Glutamatergic neuron (in vitro differentiated cells): ENCODE data around the gene JADE3. TPM values are rescaled to one million over a fixed set of nuclear protein-coding genes. Genes with fewer than 3 reads are reported as not detected.

Experiments
- DNase-seq: peaks from one replicate; pipeline ENCODE4 v3.0.0; 2022
- H3K27ac Mint-ChIP-seq: one replicate; pipeline ENCODE4 v1.8.0; 2020; ENCODE audit warnings: mild to moderate bottlenecking, mixed read lengths, inconsistent platforms; ENCODE audit not compliant: unreplicated experiment
- H3K27me3 Mint-ChIP-seq: one replicate; pipeline ENCODE4 v1.8.0; 2020; ENCODE audit warnings: mild to moderate bottlenecking, moderate library complexity, mixed read lengths, inconsistent platforms; ENCODE audit not compliant: unreplicated experiment
- H3K36me3 Mint-ChIP-seq: one replicate; pipeline ENCODE4 v1.8.0; 2020; ENCODE audit warnings: mild to moderate bottlenecking, mixed read lengths, inconsistent platforms; ENCODE audit not compliant: unreplicated experiment
- H3K4me1 Mint-ChIP-seq: one replicate; pipeline ENCODE4 v1.8.0; 2020; ENCODE audit warnings: mild to moderate bottlenecking, low read depth, mixed read lengths, inconsistent platforms; ENCODE audit not compliant: unreplicated experiment
- H3K4me3 Mint-ChIP-seq: one replicate; pipeline ENCODE4 v1.8.0; 2020; ENCODE audit warnings: mild to moderate bottlenecking, mixed read lengths, inconsistent platforms; ENCODE audit not compliant: unreplicated experiment
- H3K9me3 Mint-ChIP-seq: one replicate; pipeline ENCODE4 v1.8.0; 2020; ENCODE audit warnings: mild to moderate bottlenecking, moderate library complexity, mixed read lengths, inconsistent platforms; ENCODE audit not compliant: unreplicated experiment
- CTCF ChIP-seq: fragments of 200-600 bp; sonication (generic); IDR thresholded peaks from one replicate; pipeline ENCODE4 v1.5.0; 2021; ENCODE audit not compliant: partially characterized antibody, unreplicated experiment
- total RNA-seq: library from RNA; stranded (reverse); fragmentation: NEBNext Ultra II Directional; extraction: Animal tissue kit (Norgen Biotek cat#: 25700); gene quantifications from one replicate; pipeline ENCODE4 v1.2.1, GENCODE V29; 2021; ENCODE audit not compliant: unreplicated experiment

JADE3 gene
- total RNA-seq, 1 donor from 2014 or later = 14.0 TPM

- Mint-ChIP-seq H3K27me3 (no peaks in the 10 kb centered on the region), H3K4me1 (peaks cover 3% of the 10 kb centered on the region), H3K36me3 (no peaks in the 10 kb centered on the region), H3K9me3 (peaks cover 2% of the 10 kb centered on the region), H3K4me3 (no peak overlapping the region), H3K27ac (no peak overlapping the region)
- TF ChIP-seq CTCF = no peak
- DNase-seq = no peak
These were observed 38.5 kb upstream of the JADE3 start for GRCh38 chrX:46873746-46874145.

DNA sequence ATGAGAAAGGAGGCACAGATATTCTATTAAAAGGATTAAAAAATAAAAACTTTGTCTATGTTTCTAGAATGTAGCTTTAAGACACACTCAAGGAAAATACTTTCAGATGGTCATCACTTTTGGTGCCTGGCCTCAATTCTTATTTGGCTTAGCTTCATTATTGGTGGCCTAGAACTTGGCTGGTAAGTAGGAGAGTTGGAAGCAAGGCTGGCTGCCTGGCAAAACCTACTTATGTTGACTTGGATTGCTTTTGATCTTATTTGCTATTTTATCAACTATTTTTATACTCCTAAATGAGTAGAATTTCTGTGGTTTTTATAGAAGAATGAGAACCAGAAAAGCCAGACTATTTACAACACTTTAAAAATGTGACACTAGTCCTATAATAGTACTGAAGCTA, 35.3 kb upstream of the JADE3 start:
- H3K27ac Mint-ChIP-seq = no peak overlapping the region
- H3K27me3 Mint-ChIP-seq = no peaks in the 10 kb centered on the region
- no peak for DNase-seq
- no peaks in the 10 kb centered on the region for H3K36me3 Mint-ChIP-seq
- H3K4me3 Mint-ChIP-seq = no peak overlapping the region
- peaks cover 2% of the 10 kb centered on the region for H3K9me3 Mint-ChIP-seq
- TF ChIP-seq CTCF = no peak
- peaks cover 3% of the 10 kb centered on the region for H3K4me1 Mint-ChIP-seq

DNA sequence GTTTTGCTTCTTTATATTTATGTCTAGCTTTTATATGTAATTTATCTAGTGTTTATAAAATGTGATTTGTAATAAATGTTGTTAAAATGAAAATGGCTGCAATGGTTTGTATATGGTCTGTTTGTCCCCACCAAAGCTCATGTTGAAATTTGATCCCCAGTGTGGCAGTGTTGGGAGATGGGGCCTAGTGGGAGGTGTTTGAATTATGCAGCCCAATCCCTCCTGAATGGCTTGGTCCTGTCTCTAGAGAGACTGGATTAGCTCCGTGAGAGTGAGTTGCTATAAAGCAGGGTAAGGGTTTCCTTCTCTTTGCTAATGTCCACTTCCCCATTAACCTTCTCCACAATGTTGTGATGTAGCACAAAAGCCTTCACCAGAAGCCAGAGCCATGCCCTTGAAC, 30.0 kb upstream of the JADE3 start:
- no peaks in the 10 kb centered on the region for H3K36me3 Mint-ChIP-seq
- H3K4me3 Mint-ChIP-seq = no peak overlapping the region
- no peak overlapping the region for H3K27ac Mint-ChIP-seq
- H3K4me1 Mint-ChIP-seq = peaks cover 4% of the 10 kb centered on the region
- DNase-seq = no peak
- peaks cover 2% of the 10 kb centered on the region for H3K9me3 Mint-ChIP-seq
- no peaks in the 10 kb centered on the region for H3K27me3 Mint-ChIP-seq
- no peak for TF ChIP-seq CTCF

DNA sequence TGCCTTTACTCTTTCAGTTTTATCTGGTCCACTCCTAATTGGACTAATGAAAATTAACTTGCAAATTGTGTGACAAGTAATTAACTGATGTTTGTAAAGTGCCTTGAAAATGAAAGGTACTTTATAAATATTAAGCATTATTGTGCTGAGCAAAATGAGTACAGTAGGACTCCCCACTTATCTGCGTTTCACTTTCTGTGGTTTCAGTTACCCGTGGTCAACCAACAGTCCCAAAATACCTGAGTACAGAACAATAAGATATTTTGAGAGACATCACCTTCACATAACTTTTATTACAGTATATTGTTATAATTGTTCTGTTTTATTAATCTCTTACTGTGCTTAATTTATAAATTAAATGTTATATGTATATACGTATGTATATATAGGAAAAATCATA, 27.4 kb upstream of the JADE3 start:
- H3K4me1 Mint-ChIP-seq = peaks cover 4% of the 10 kb centered on the region
- H3K36me3 Mint-ChIP-seq = no peaks in the 10 kb centered on the region
- no peak overlapping the region for H3K27ac Mint-ChIP-seq
- TF ChIP-seq CTCF = no peak
- no peaks in the 10 kb centered on the region for H3K27me3 Mint-ChIP-seq
- no peak overlapping the region for H3K4me3 Mint-ChIP-seq
- no peaks in the 10 kb centered on the region for H3K9me3 Mint-ChIP-seq
- DNase-seq = no peak

DNA sequence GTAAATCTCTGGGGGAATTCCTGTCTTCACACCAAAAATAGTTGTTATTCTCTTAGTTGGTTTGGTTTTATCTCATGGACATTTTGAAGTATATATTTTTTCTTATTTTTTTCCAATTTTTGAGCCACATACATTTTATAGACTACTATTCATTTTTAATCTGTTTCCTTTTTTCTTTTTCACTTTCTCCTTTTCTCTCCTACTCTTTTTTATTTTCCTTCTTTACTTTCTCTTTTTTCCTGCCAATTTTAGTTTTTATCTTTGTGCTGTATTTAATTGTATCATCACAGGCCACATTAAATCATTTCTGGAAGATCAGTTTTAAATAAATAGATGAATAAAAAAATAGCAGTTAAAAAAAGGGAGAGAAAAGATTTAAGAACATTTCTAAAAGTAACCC, 14.0 kb upstream of the JADE3 start:
- H3K9me3 Mint-ChIP-seq = no peaks in the 10 kb centered on the region
- H3K36me3 Mint-ChIP-seq = no peaks in the 10 kb centered on the region
- H3K27me3 Mint-ChIP-seq = no peaks in the 10 kb centered on the region
- no peak for DNase-seq
- H3K4me3 Mint-ChIP-seq = no peak overlapping the region
- no peak overlapping the region for H3K27ac Mint-ChIP-seq
- TF ChIP-seq CTCF = no peak
- no peaks in the 10 kb centered on the region for H3K4me1 Mint-ChIP-seq
